B cell (primary cell): Measurements from ENCODE around the gene SIGLEC6. TPM values are rescaled to one million over a fixed set of nuclear protein-coding genes. Genes with fewer than 3 reads are reported as not detected.

ENCODE experiments used
- ATAC-seq: fragments of 200-7000 bp; cut with Tn5 transposase; one replicate; pipeline ENCODE4 v1.10.0; 2021; ENCODE audit warnings: low read depth, mild to moderate bottlenecking, moderate number of reproducible peaks, moderate library complexity
- CTCF ChIA-PET: fragments of 350-600 bp; sonication (Branson Sonifier 250); formaldehyde crosslinking; loops from one replicate; lab custom pipeline; 2021; ENCODE audit warnings: antibody characterized with exemption, inconsistent platforms; lab: Charles Lee
- POLR2A ChIA-PET: fragments of 350-600 bp; sonication (Branson Sonifier 250); formaldehyde crosslinking; loops from one replicate; lab custom pipeline; 2021; ENCODE audit warnings: antibody characterized with exemption; lab: Charles Lee
- DNase-seq: peaks from one replicate; pipeline ENCODE4 v3.0.0; 2013
- H2AFZ ChIP-seq: 2 replicates; pipeline ENCODE4 v1.6.1; 2012; ENCODE audit warnings: mild to moderate bottlenecking, low read depth, low read length; ENCODE audit not compliant: insufficient read depth, poor library complexity, severe bottlenecking
- H3K27ac ChIP-seq, 2 donors: 1 replicate in 1 of 2; 2 replicates in 1 of 2; pipeline ENCODE4 v1.5.1; 2012 to 2013; ENCODE audit warnings: low read length in 2 of 2, mild to moderate bottlenecking in 2 of 2, moderate library complexity in 1 of 2
- H3K27me3 ChIP-seq, 4 experiments: fragments of 200-600 bp in 1 of 4; sonication (generic) in 1 of 4; replicated peaks in 1 of 4; 1 replicate in 2 of 4; 2 replicates in 2 of 4; pipeline versions ENCODE4 v1.6.1 to v1.7.0; 2013 to 2016; ENCODE audit warnings: low read length in 3 of 4, mild to moderate bottlenecking in 2 of 4, mixed read lengths in 1 of 4, moderate library complexity in 1 of 4; ENCODE audit not compliant: insufficient read depth in 4 of 4, control insufficient read depth in 3 of 4; ENCODE audit errors: control extremely low read depth in 1 of 4
- H3K36me3 ChIP-seq, 2 experiments: replicated peaks in 1 of 2; 1 replicate in 1 of 2; 2 replicates in 1 of 2; pipeline versions ENCODE4 v1.6.1 to v1.7.1; 2013; ENCODE audit warnings: low read length in 1 of 2; ENCODE audit not compliant: insufficient read depth in 2 of 2, control insufficient read depth in 1 of 2; ENCODE audit errors: control extremely low read depth in 1 of 2, extremely low read depth in 1 of 2
- H3K4me1 ChIP-seq, 2 donors: fragments of 200-600 bp in 1 of 2; sonication (generic) in 1 of 2; 1 replicate in 1 of 2; 2 replicates in 1 of 2; pipeline versions ENCODE4 v1.5.1 to v1.6.1; 2013 to 2017; ENCODE audit warnings: low read length in 2 of 2; ENCODE audit not compliant: control insufficient read depth in 2 of 2, insufficient read depth in 2 of 2
- H3K4me2 ChIP-seq: replicated peaks from 2 replicates; pipeline ENCODE3; 2012; ENCODE audit warnings: mild to moderate bottlenecking, low read depth, low read length; ENCODE audit not compliant: poor library complexity, severe bottlenecking
- H3K4me3 ChIP-seq, 5 experiments: fragments of 200-600 bp in 1 of 5; sonication (generic) in 1 of 5; 1 replicate in 3 of 5; 2 replicates in 2 of 5; pipeline versions ENCODE4 v1.5.1 to v1.7.0; 2011 to 2016; ENCODE audit warnings: low read length in 4 of 5, mild to moderate bottlenecking in 4 of 5, low read depth in 2 of 5, control low read depth in 1 of 5, moderate library complexity in 1 of 5; ENCODE audit not compliant: insufficient read depth in 1 of 5; ENCODE audit errors: control extremely low read depth in 1 of 5, extremely low read depth in 1 of 5
- H3K79me2 ChIP-seq: fragments of 200-600 bp; sonication (generic); one replicate; pipeline ENCODE4 v1.6.0; 2016; ENCODE audit warnings: low read length; ENCODE audit not compliant: control insufficient read depth, insufficient read depth
- H3K9ac ChIP-seq: fragments of 200-600 bp; sonication (generic); 2 replicates; pipeline ENCODE4 v1.6.1; 2017; ENCODE audit warnings: mild to moderate bottlenecking, low read length, moderate library complexity
- H3K9me3 ChIP-seq, 3 donors: one replicate each; pipeline versions ENCODE4 v1.6.1 to v1.7.1; 2013; ENCODE audit warnings: low read length in 2 of 3; ENCODE audit not compliant: control insufficient read depth in 2 of 3, insufficient read depth in 1 of 3; ENCODE audit errors: control extremely low read depth in 1 of 3
- H4K20me1 ChIP-seq: 2 replicates; pipeline ENCODE4 v1.6.0; 2012; ENCODE audit warnings: mild to moderate bottlenecking, low read length; ENCODE audit not compliant: insufficient read depth, control insufficient read depth, poor library complexity, severe bottlenecking
- H3K27ac Mint-ChIP-seq: one replicate; pipeline ENCODE4 v1.8.0; 2021; ENCODE audit warnings: mixed read lengths
- H3K27me3 Mint-ChIP-seq: one replicate; pipeline ENCODE4 v1.8.0; 2021; ENCODE audit warnings: mixed read lengths
- H3K4me1 Mint-ChIP-seq: one replicate; pipeline ENCODE4 v1.8.0; 2021; ENCODE audit warnings: mixed read lengths
- H3K4me3 Mint-ChIP-seq: one replicate; pipeline ENCODE4 v1.8.0; 2021; ENCODE audit warnings: mixed read lengths
- H3K9me3 Mint-ChIP-seq: one replicate; pipeline ENCODE4 v1.8.0; 2022; ENCODE audit warnings: mixed read lengths; ENCODE audit not compliant: insufficient read depth
- EZH2 ChIP-seq: IDR thresholded peaks from 2 replicates; pipeline ENCODE4 v1.6.1; 2012; ENCODE audit warnings: borderline replicate concordance, low read depth, mild to moderate bottlenecking, moderate library complexity, low read length; ENCODE audit not compliant: insufficient read depth, poor library complexity, severe bottlenecking
- WGBS: methylation state at CpG from one replicate; pipeline ENCODE4 v1.1.5; 2013; ENCODE audit warnings: missing lambda C conversion rate; ENCODE audit not compliant: insufficient coverage; 5-methylcytosine and 5-hydroxymethylcytosine counted together
- intact Hi-C: fragments of 100-400 bp; cut with micrococcal nuclease; formaldehyde crosslinking; loops from one replicate; pipeline ENCODE4 v1.10.0; 2022
- polyA plus RNA-seq: library from polyadenylated mRNA; depleted of rRNA; stranded (reverse); fragments of >200 nt; gene quantifications from 2 replicates; pipeline ENCODE4 v1.2.3, GENCODE V29; 2012
- total RNA-seq, 2 donors: library from RNA; stranded (reverse); fragments of 120-200 nt in 1 of 2; gene quantifications; 1 replicate in 1 of 2; 2 replicates in 1 of 2; pipeline versions ENCODE4 v1.2.3 to v1.2.4, GENCODE V29; 2013 to 2022
- TF ChIP-seq, protein P1 (sequence below): fragments of 200-600 bp; IDR thresholded peaks from one replicate; pipeline ENCODE4 v1.8.0; 2022; ENCODE audit warnings: antibody characterized with exemption, mild to moderate bottlenecking

SIGLEC6 gene
- total and polyA plus RNA-seq, 2 donors (not counting 1 experiment from before 2014, with no cell fraction given), result 21.2 to 35.4 TPM

DNA sequence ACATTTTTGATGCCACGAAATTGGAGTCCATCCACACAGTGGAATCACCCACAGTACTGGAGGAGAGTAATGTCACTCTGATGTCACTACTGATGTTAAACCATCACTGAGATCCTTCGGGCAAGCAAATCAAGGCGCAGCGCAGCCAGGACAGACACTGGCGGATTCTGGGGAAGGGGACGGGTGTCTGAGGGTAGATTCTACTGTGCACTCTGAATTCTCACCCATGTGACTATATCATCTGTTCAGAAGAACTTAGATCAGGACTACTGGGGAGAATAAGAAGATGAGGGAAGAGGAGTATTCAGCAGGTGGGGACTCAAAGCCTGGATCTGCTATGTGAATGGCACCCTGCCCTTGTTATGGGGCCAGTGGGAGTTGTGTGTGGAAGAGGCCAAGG is 12.6 kb upstream of the SIGLEC6 start:
- no peaks in the 10 kb centered on the region for H3K9me3 Mint-ChIP-seq
- Histone ChIP-seq H3K4me2 (no peak overlapping the region), H4K20me1 (no peaks in the 10 kb centered on the region), H3K4me3 (no peak overlapping the region), H3K79me2 (peaks cover 3% of the 10 kb centered on the region), H3K27me3 (no peaks in the 10 kb centered on the region), H3K36me3 (no peaks in the 10 kb centered on the region), H3K9ac (no peak overlapping the region), H3K4me1 (peaks cover 39 to 53% of the 10 kb centered on the region in 2 donors), H2AFZ (no peak overlapping the region), H3K9me3 (peaks cover 0 to 4% (median 0%) of the 10 kb centered on the region in 3 donors), H3K27ac (no peak overlapping the region)
- no peak for ATAC-seq
- H3K27me3 Mint-ChIP-seq, result peaks cover 4% of the 10 kb centered on the region
- no peak for DNase-seq
- no CpG with 5 or more reads among the region's 6 CpGs for WGBS
- peak overlapping the region; percentile 32 for H3K27ac Mint-ChIP-seq
- intact Hi-C loops, result no loop called here
- TF ChIP-seq, protein P1, sequence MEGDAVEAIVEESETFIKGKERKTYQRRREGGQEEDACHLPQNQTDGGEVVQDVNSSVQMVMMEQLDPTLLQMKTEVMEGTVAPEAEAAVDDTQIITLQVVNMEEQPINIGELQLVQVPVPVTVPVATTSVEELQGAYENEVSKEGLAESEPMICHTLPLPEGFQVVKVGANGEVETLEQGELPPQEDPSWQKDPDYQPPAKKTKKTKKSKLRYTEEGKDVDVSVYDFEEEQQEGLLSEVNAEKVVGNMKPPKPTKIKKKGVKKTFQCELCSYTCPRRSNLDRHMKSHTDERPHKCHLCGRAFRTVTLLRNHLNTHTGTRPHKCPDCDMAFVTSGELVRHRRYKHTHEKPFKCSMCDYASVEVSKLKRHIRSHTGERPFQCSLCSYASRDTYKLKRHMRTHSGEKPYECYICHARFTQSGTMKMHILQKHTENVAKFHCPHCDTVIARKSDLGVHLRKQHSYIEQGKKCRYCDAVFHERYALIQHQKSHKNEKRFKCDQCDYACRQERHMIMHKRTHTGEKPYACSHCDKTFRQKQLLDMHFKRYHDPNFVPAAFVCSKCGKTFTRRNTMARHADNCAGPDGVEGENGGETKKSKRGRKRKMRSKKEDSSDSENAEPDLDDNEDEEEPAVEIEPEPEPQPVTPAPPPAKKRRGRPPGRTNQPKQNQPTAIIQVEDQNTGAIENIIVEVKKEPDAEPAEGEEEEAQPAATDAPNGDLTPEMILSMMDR, result no peak
- TF ChIP-seq EZH2, result no peak
- H3K4me1 Mint-ChIP-seq, result peaks cover 62% of the 10 kb centered on the region
- H3K4me3 Mint-ChIP-seq, result no peak overlapping the region
- CTCF ChIA-PET, result no interaction called here
- POLR2A ChIA-PET, result no interaction called here

DNA sequence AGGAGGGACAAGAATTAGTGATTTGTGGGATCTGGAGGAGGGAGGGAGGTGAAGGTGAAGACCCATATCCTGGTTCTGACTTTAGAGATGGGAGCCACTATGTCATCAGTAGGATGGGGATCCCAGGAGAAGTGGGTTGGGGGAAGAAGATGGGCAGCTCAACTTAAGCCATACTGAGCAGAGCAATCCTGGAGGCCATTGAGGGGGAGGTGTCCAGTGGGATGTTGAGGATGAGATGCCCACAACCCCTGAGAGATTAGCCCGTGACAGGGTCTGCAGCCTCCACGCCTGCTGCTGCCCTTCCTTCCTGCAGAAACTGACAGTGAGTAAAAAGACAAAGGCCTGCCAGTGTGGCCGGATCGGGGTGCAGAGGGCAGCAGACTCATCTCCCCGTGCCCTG is 11.2 kb upstream of the SIGLEC6 start:
- no peak overlapping the region for H2AFZ ChIP-seq
- DNase-seq (no peak), ATAC-seq (no peak)
- H3K4me2 ChIP-seq, result no peak overlapping the region
- POLR2A ChIA-PET, result no interaction called here
- Mint-ChIP-seq H3K4me3 (no peak overlapping the region), H3K4me1 (peaks cover 48% of the 10 kb centered on the region), H3K27ac (no peak overlapping the region), H3K9me3 (no peaks in the 10 kb centered on the region), H3K27me3 (peaks cover 4% of the 10 kb centered on the region)
- H3K27ac ChIP-seq, result no peak overlapping the region
- WGBS, result 92% methylated on average over 5 of the region's 5 CpGs
- peaks cover 0 to 4% (median 0%) of the 10 kb centered on the region in 3 donors for H3K9me3 ChIP-seq
- H3K4me3 ChIP-seq, result no peak overlapping the region
- no peaks in the 10 kb centered on the region for H3K27me3 ChIP-seq
- CTCF ChIA-PET, result no interaction called here
- H4K20me1 ChIP-seq, result no peaks in the 10 kb centered on the region
- H3K9ac ChIP-seq, result no peak overlapping the region
- no peaks in the 10 kb centered on the region for H3K36me3 ChIP-seq
- H3K79me2 ChIP-seq, result no peaks in the 10 kb centered on the region
- TF ChIP-seq, protein P1, result no peak
- no peak for TF ChIP-seq EZH2
- H3K4me1 ChIP-seq, result peaks cover 26 to 40% of the 10 kb centered on the region in 2 donors
- intact Hi-C loops, result no loop called here
